NCI-H2107 treated with DMSO at 0.1 percent for 48 hours (cell line): ENCODE measurements around the gene TEP1.

ENCODE experiments used
- DNase-seq: peaks from one replicate; lab custom pipeline; 2025; ENCODE audit not compliant: unreplicated experiment; lab: John Stamatoyannopoulos, UW

TEP1 gene

GRCh38 chr14:20434701-20435581, 21.6 kb upstream of the TEP1 start:
- DNase-seq, result peak; percentile 94

- no peak for DNase-seq
Observed at GRCh38 chr14:20429801-20430669, 16.7 kb upstream of the TEP1 start.

GRCh38 chr14:20428802-20429201, 15.5 kb upstream of the TEP1 start:
- no peak for DNase-seq

GRCh38 chr14:20428010-20428365, 14.7 kb upstream of the TEP1 start:
- no peak for DNase-seq

- no peak for DNase-seq
Observed at GRCh38 chr14:20427231-20428009, 14.1 kb upstream of the TEP1 start.

- no peak for DNase-seq
Observed at GRCh38 chr14:20424851-20425250, 11.6 kb upstream of the TEP1 start.

GRCh38 chr14:20422886-20423285, 9.6 kb upstream of the TEP1 start:
- no peak for DNase-seq

GRCh38 chr14:20421267-20421666, 8.0 kb upstream of the TEP1 start:
- no peak for DNase-seq

GRCh38 chr14:20419419-20419818, 6.1 kb upstream of the TEP1 start:
- DNase-seq, result no peak

GRCh38 chr14:20418501-20418909, 5.2 kb upstream of the TEP1 start:
- no peak for DNase-seq

GRCh38 chr14:20417250-20418186, 4.2 kb upstream of the TEP1 start:
- peak; percentile 89 for DNase-seq

- no peak for DNase-seq
Observed at GRCh38 chr14:20416223-20416622, 2.9 kb upstream of the TEP1 start.

GRCh38 chr14:20415782-20416206, 2.5 kb upstream of the TEP1 start:
- DNase-seq, result peak; percentile 91

- DNase-seq, result no peak
Observed at GRCh38 chr14:20413744-20414082, 412 bp upstream of the TEP1 start.

- no peak for DNase-seq
Observed at GRCh38 chr14:20412411-20412810, 890 bp downstream of the TEP1 start.

- no peak for DNase-seq
Observed at GRCh38 chr14:20409226-20409625, 4.1 kb downstream of the TEP1 start.

GRCh38 chr14:20403521-20403920, 9.8 kb downstream of the TEP1 start:
- no peak for DNase-seq

GRCh38 chr14:20400965-20401593, 12.2 kb downstream of the TEP1 start:
- no peak for DNase-seq

GRCh38 chr14:20400589-20400964, 12.7 kb downstream of the TEP1 start:
- no peak for DNase-seq

GRCh38 chr14:20397511-20397910, 15.8 kb downstream of the TEP1 start:
- no peak for DNase-seq
